KMS-11 (cell line): ENCODE results near the gene TMEM222.
"Not testable (repeated sequence)": the region's sequence is repeated elsewhere in the genome, so short reads cannot be mapped to it uniquely, and the experiment has no call there.

Experiments
- H2AFZ ChIP-seq: fragments of 200-600 bp; sonication (generic); 2 replicates; pipeline ENCODE4 v1.6.1; 2016; ENCODE audit warnings: antibody characterized with exemption, mixed run types, low read depth
- H3K27ac ChIP-seq: fragments of 200-600 bp; sonication (generic); 2 replicates; pipeline ENCODE4 v1.6.1; 2016; ENCODE audit warnings: mild to moderate bottlenecking, mixed run types
- H3K27me3 ChIP-seq: fragments of 200-600 bp; sonication (generic); 2 replicates; pipeline ENCODE4 v1.6.1; 2017; ENCODE audit warnings: mild to moderate bottlenecking, low read depth, mixed run types, moderate library complexity; ENCODE audit not compliant: insufficient read depth
- H3K36me3 ChIP-seq: fragments of 200-600 bp; sonication (generic); 2 replicates; pipeline ENCODE4 v1.6.1; 2017; ENCODE audit warnings: mild to moderate bottlenecking, mixed run types; ENCODE audit not compliant: insufficient read depth
- H3K4me1 ChIP-seq: fragments of 200-600 bp; sonication (generic); 2 replicates; pipeline ENCODE4 v1.6.1; 2016; ENCODE audit warnings: mild to moderate bottlenecking, low read depth, mixed run types; ENCODE audit not compliant: poor library complexity, severe bottlenecking
- H3K4me2 ChIP-seq: fragments of 200-600 bp; sonication (generic); 2 replicates; pipeline ENCODE4 v1.7.0; 2016; ENCODE audit warnings: mild to moderate bottlenecking, mixed run types
- H3K4me3 ChIP-seq: fragments of 200-600 bp; sonication (generic); IDR thresholded peaks from 2 replicates; pipeline ENCODE4 v1.6.1; 2017; ENCODE audit warnings: low read depth, low read length, mixed read lengths; ENCODE audit not compliant: insufficient read depth
- H3K79me2 ChIP-seq: fragments of 200-600 bp; sonication (generic); 2 replicates; pipeline ENCODE4 v1.6.1; 2016; ENCODE audit warnings: low read depth, mixed run types; ENCODE audit not compliant: insufficient read depth
- H3K9ac ChIP-seq: fragments of 200-600 bp; sonication (generic); 2 replicates; pipeline ENCODE4 v1.6.1; 2016; ENCODE audit warnings: mild to moderate bottlenecking, mixed run types
- H4K20me1 ChIP-seq: fragments of 200-600 bp; sonication (generic); 2 replicates; pipeline ENCODE4 v1.6.1; 2016; ENCODE audit warnings: mild to moderate bottlenecking, mixed run types; ENCODE audit not compliant: insufficient read depth
- TF ChIP-seq, protein P1 (sequence below): fragments of 200-600 bp; sonication (generic); conservative IDR thresholded peaks from 2 replicates; pipeline ENCODE4 v1.6.1; 2017; ENCODE audit warnings: low read depth, mild to moderate bottlenecking, antibody characterized with exemption, low read length, moderate library complexity, mixed read lengths

TMEM222 gene

DNA sequence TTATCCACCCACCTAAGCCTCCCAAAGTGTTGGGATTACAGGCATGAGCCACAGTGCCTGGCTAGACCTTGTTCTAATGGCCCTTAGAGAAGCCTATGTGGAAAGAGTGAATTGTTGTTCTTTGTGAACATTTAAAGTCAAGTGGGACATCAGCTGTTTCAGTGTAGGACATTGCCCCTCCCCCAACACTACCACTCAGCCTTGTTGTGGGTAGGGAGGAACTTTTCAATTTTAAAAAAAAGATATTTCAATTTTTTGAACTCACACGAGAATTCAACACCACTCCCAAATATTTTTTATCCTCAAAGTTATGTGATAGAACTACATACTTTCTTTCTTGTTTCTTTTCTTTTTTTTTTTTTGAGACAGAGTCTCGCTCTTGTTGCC is 36.7 kb upstream of the TMEM222 start:
- Histone ChIP-seq H3K27ac (no peak overlapping the region), H3K36me3 (no peaks in the 10 kb centered on the region), H2AFZ (no peak overlapping the region), H3K27me3 (no peaks in the 10 kb centered on the region), H3K4me3 (no peak overlapping the region), H3K79me2 (no peaks in the 10 kb centered on the region), H4K20me1 (no peaks in the 10 kb centered on the region), H3K4me2 (no peak overlapping the region), H3K9ac (no peak overlapping the region), H3K4me1 (no peaks in the 10 kb centered on the region)
- TF ChIP-seq, protein P1, sequence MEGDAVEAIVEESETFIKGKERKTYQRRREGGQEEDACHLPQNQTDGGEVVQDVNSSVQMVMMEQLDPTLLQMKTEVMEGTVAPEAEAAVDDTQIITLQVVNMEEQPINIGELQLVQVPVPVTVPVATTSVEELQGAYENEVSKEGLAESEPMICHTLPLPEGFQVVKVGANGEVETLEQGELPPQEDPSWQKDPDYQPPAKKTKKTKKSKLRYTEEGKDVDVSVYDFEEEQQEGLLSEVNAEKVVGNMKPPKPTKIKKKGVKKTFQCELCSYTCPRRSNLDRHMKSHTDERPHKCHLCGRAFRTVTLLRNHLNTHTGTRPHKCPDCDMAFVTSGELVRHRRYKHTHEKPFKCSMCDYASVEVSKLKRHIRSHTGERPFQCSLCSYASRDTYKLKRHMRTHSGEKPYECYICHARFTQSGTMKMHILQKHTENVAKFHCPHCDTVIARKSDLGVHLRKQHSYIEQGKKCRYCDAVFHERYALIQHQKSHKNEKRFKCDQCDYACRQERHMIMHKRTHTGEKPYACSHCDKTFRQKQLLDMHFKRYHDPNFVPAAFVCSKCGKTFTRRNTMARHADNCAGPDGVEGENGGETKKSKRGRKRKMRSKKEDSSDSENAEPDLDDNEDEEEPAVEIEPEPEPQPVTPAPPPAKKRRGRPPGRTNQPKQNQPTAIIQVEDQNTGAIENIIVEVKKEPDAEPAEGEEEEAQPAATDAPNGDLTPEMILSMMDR = no peak

DNA sequence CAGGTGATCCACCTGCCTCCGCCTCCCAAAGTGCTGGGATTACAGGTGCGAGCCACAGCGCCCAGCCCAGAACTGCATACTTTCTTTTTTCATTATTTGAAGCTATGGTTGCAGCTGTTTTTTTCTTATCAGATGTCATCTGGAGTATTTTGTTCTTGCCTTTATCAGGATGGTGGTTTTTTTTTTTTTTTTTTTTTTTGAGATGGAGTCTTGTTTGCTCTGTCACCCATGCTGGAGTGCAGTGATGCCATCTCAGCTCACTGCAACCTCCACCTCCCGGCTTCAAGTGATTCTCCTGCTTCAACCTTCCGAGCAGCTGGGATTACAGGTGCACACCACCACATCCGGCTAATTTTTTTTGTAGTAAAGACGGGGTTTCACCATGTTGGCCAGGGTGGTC is 36.1 kb upstream of the TMEM222 start:
- not testable (repeated sequence) for H3K4me1 ChIP-seq, H3K4me2 ChIP-seq, H2AFZ ChIP-seq, H3K79me2 ChIP-seq, H3K9ac ChIP-seq, H4K20me1 ChIP-seq, H3K4me3 ChIP-seq, H3K36me3 ChIP-seq, H3K27ac ChIP-seq, H3K27me3 ChIP-seq

DNA sequence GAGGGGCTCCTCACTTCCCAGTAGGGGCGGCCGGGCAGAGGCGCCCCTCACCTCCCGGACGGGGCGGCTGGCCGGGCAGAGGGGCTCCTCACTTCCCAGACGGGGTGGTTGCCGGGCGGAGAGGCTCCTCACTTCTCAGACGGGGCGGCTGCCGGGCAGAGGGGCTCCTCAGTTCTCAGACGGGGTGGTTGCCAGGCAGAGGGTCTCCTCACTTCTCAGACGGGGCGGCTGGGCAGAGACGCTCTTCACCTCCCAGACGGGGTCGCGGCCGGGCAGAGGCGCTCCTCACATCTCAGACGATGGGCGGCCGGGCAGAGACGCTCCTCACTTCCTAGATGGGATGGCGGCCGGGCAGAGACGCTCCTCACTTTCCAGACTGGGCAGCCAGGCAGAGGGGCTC is 32.8 kb upstream of the TMEM222 start:
- not testable (repeated sequence) for H2AFZ ChIP-seq, H3K27me3 ChIP-seq, H3K4me2 ChIP-seq

DNA sequence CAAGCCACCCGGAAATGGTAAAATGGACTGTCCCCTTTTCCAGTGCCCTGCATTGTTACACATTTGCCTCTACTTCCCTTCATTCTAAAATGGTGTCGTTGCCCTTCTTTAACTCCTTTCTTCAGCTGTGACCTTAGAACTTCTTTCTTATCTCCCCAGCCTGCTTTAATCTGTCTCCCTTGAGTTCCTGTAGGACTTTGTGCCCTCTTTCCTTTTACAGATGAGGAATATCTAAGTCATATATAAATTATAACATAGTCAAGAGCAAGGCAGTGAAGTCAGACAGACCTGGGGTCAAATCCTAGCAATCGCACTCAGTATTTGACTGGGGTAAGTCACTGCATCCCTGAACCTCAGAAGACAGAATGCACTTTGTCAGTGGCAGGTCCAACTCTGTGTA is 31.4 kb upstream of the TMEM222 start:
- Histone ChIP-seq H3K27me3 (no peaks in the 10 kb centered on the region), H3K27ac (no peak overlapping the region), H3K79me2 (no peaks in the 10 kb centered on the region), H3K36me3 (no peaks in the 10 kb centered on the region), H4K20me1 (no peaks in the 10 kb centered on the region), H3K4me1 (no peaks in the 10 kb centered on the region), H3K9ac (no peak overlapping the region), H2AFZ (no peak overlapping the region), H3K4me3 (no peak overlapping the region), H3K4me2 (no peak overlapping the region)
- TF ChIP-seq, protein P1 = no peak

More for the DNA sequence above, 32.8 kb upstream of the TMEM222 start:
- not testable (repeated sequence) for H3K9ac ChIP-seq, H3K4me3 ChIP-seq, H4K20me1 ChIP-seq, H3K27ac ChIP-seq, H3K4me1 ChIP-seq, H3K36me3 ChIP-seq, H3K79me2 ChIP-seq

DNA sequence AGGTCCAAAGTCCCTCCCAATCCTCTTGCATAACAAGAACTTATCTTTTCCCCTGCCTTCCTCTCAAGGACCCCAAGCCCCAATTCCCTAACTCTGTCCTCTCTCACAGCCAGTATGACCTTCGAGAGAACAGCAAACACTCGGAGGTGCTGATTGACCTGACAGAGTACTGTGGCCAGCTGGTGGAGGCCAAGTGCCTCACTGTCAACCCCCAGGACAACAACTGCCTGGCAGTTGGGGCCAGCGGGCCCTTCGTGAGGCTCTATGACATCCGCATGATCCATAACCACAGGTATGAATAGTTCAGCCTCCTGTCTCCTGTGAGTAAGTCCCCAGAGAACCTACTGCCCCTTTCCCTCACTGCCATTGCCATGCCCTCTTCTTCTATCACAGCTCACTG is 29.9 kb upstream of the TMEM222 start:
- Histone ChIP-seq H2AFZ (no peak overlapping the region), H3K27me3 (no peaks in the 10 kb centered on the region), H4K20me1 (no peaks in the 10 kb centered on the region), H3K36me3 (no peaks in the 10 kb centered on the region), H3K9ac (no peak overlapping the region), H3K27ac (no peak overlapping the region), H3K79me2 (no peaks in the 10 kb centered on the region), H3K4me1 (no peaks in the 10 kb centered on the region), H3K4me2 (no peak overlapping the region), H3K4me3 (no peak overlapping the region)
- TF ChIP-seq, protein P1 = no peak

DNA sequence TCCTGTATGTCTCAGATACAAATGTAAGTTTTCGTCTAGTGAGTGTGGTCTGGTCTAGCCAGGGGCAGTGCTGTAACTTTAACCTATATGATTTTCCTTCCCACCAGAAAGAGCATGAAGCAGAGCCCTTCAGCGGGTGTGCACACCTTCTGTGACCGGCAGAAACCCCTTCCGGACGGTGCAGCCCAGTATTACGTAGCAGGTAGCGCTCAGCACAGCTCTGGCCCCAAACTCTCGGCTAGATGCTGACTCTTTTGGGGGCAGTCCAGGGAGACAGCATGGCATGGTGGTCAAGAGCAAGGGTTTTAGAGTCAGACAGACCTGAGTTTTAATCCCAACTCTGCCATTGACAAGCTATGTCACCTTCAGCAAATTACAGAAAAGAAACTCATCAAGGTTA is 28.0 kb upstream of the TMEM222 start:
- Histone ChIP-seq H3K79me2 (no peaks in the 10 kb centered on the region), H3K27me3 (no peaks in the 10 kb centered on the region), H3K36me3 (no peaks in the 10 kb centered on the region), H2AFZ (no peak overlapping the region), H3K27ac (no peak overlapping the region), H4K20me1 (no peaks in the 10 kb centered on the region), H3K4me1 (no peaks in the 10 kb centered on the region), H3K4me2 (no peak overlapping the region), H3K4me3 (no peak overlapping the region), H3K9ac (no peak overlapping the region)
- TF ChIP-seq, protein P1 = no peak
